GM19099 (cell line): Measurements from ENCODE around the gene TMEFF2.

ENCODE experiments used
- POLR2A ChIP-seq: IDR thresholded peaks from 3 replicates; pipeline ENCODE4 v1.6.1; 2011; ENCODE audit warnings: low read depth; ENCODE audit not compliant: insufficient read length; ENCODE audit errors: extremely low read depth

TMEFF2 gene, protein sequence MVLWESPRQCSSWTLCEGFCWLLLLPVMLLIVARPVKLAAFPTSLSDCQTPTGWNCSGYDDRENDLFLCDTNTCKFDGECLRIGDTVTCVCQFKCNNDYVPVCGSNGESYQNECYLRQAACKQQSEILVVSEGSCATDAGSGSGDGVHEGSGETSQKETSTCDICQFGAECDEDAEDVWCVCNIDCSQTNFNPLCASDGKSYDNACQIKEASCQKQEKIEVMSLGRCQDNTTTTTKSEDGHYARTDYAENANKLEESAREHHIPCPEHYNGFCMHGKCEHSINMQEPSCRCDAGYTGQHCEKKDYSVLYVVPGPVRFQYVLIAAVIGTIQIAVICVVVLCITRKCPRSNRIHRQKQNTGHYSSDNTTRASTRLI

DNA sequence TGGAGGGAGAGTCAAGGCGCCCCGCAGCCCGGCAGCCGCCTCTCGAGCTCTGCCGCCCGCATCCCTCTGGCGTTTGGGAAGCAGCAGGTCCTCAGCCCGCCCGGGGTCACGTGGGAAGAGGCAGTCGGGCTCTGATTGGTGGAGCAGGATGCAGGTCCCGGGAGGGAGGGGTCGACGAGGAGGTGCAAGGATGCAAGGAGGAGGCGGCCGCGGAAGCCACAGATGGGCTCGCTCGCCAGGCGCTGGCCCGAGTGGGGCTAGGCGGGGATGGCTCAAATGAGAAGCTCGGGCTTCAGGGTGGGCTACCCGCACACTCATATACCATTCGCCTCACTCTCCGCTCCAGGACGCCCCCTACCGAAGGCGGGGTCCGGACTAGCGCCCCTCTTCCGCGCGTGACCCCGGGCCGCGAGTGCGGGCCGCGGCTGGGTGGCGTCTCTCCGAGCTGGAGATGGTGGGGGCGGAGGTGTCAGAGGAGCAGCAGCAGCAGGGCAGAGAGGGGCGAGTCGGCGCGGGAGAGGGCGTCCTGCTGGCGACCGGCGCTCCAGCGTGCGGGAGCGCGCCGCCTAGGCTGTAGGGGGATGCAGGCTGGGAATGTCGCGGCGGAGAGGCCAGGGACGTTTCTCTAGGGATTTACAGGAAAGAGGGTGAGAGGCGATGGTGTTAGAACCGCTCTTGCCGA lies at the start of gene TMEFF2:
Gene TMEFF2 (minus strand): TSS at position 68 of the 682 bp plus-strand sequence. CDS start 409 bp downstream, outside the sequence.
- TF ChIP-seq POLR2A, result no peak

GRCh38 chr2:192243488-192243887 lies 48.8 kb upstream of the TMEFF2 start:
- TF ChIP-seq POLR2A, result no peak

DNA sequence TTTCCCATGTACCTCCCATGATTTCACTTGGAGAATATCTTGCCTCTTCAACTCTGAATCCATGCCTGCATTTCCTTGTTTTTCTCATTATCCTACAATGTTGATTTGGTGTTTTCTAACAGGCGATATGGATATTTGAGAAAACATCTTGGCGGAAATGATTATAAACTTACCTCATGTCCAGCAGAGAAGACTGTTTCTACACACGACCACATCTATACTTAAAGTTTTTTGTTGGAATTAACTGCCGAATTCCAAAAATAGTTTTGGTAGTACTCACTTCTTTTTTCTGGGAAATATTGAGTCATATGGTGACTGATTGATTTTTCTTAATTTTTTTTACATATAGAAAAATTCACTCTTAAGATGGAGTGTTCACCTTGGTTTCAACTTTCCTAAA lies 41.4 kb upstream of the TMEFF2 start:
- no peak for TF ChIP-seq POLR2A

- no peak for TF ChIP-seq POLR2A
These were observed 36.2 kb upstream of the TMEFF2 start for GRCh38 chr2:192230889-192231453.

DNA sequence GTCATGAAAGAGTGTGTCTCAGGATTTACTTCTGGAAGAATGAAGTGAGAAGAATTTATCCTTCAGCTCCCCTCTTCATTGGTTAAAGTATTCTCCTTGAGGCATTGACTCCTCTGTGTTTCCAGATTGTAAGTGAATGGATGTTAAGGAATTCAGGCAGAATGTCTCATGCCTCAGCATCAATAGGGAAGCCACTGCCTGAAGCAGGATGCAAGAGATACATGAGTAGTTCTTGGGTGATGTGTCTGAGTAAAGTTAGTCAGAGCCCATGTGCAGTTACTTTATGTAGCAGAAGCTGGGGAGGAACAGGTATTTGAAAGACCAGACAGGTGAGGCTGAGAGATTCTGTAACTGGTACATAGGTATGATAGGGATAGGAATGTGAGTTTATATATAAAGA lies 34.0 kb upstream of the TMEFF2 start:
- TF ChIP-seq POLR2A, result no peak

- no peak for TF ChIP-seq POLR2A
These were observed 24.2 kb upstream of the TMEFF2 start for GRCh38 chr2:192218970-192219369.

DNA sequence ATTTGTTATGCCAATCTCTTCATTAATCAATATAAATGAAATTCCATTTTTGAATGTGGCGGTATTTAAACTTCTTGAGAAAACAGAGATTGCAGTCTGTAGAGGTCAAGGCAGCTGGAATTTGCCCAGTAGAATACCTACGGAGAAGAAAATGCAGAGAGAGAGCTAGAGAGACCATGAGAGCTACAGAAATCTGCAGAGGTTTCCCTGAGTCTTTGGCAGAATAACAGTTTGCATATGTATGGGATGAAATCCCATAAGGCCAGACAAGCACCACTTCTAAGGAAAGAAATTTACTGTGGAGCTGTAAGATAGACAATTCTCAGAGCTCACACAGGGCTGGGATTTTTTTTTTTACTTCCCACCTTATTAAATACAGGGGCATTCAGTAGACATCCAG lies 23.6 kb upstream of the TMEFF2 start:
- TF ChIP-seq POLR2A, result no peak

GRCh38 chr2:192216336-192216735 lies 21.6 kb upstream of the TMEFF2 start:
- TF ChIP-seq POLR2A, result no peak

DNA sequence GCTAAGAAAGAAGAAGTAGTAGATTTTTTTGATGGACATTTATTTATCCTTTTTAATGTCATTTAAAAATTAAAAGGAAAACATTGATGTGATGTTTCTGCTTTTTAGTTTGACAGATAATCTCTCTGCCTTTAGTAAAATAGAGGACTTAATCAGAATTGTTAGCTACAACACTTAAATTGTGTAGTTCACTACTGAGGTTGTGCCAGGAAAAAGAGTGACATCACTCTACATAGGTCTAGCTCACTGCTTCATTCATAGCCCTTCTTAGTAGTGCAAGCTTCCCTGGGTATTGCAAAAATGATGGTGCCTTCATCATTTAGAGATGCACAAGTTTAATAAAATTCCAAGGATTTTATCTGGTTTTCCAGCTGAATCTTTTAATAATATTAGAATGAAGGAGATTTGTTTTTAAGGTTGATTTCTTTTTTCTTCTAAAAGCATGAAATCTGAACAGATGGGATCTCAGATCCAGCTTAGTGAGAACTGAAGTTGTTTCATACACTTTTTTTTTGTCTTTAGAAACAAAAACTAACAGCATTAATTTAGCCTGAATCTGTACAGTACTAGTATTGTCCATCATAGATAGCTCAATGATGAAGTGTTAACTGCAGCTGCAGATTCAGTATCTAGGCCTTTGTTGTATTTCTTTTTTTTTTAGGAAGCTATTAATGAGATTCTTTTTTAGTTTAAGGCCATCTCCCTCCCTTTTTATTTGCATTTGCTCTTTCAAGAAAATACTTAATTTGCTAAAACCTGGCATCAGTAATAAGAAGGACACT lies 20.6 kb upstream of the TMEFF2 start:
- no peak for TF ChIP-seq POLR2A

DNA sequence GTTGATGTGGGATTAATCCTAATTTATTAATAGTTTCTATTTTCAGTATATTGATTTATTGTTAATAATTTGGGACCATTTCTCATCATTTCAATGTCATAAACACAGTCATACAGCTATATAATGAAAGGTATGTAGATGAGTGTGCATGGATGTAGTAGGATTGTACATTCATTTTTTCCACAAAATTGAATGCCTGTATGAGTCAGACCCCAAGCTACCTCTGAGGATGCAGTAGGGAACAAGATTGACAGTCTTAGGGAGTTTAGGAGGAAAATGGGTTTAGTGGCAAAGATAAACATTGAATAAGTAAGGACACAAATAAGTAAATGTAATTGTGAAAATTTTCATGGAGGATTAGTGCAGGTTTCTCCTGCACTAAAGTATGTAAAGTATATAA lies 14.1 kb upstream of the TMEFF2 start:
- no peak for TF ChIP-seq POLR2A

GRCh38 chr2:192206399-192206798 lies 11.7 kb upstream of the TMEFF2 start:
- no peak for TF ChIP-seq POLR2A

GRCh38 chr2:192203876-192204275 lies 9.1 kb upstream of the TMEFF2 start:
- no peak for TF ChIP-seq POLR2A

DNA sequence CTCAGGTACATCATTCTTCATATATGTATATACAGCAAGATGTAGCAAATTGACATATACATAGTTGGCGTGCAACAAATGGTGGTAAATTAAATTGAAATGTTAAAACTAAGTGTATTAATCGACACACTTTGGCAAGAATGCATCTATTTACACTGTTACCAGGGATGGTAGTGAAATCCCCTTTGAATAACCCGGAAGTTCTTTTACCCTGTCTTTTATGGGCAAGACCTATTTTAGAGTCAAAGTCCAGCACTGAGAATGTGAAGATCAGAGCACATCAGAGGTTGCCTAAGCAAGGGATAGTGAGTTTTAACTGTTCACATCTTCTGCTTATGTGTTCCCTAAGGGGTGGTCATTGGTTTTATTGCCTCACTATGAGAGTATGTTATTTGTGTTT lies 7.6 kb upstream of the TMEFF2 start:
- TF ChIP-seq POLR2A, result no peak

DNA sequence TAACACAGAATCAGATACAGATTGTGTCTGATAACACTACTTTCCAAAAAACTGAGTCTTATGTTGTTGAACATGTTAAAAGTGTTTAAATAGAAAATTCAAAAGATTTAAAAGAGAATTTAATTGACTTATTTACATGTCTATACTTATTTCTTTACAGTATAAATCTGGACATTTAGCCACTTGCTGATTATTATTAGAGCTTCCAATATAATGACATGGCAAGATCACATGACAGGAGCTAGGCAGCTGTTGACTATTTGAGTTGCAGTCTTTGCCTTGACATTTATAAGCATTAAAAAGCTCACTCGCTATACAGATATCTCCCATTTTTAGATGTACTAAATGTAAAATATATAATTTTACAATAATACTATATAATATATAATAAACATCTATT lies 6.4 kb upstream of the TMEFF2 start:
- no peak for TF ChIP-seq POLR2A

DNA sequence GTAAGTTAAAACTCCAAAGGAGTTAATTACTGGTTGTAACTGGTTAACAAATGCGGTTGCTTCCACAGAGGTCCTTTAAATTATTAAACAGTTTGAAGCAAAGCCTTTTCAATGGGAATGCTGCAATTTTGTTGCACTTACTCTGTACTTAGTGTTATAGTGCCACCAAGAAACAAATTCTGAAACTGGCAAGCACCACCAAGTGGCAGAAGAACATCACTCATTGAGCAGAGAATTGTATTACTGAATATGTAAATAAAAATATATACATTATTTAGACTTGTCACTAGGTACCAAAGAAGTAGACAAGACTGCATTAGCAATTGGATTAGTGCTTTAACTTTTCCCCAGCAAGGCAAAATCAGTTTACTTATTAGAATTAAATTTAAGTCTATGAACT lies 2.6 kb upstream of the TMEFF2 start:
- TF ChIP-seq POLR2A, result no peak

- TF ChIP-seq POLR2A, result no peak
These were observed 1.9 kb upstream of the TMEFF2 start for GRCh38 chr2:192196421-192197194.
